ENCODE results near the gene RINL. TPM values are rescaled to one million over a fixed set of nuclear protein-coding genes. Genes with fewer than 3 reads are reported as not detected.
A peak's percentile ranks its signal among the peaks of the same experiment; 100 is the strongest.

The RINL gene
- total and polyA plus RNA-seq, 2 of the 4 experiments (the other 2 are of a cell fraction): 0.72 to 1.9 TPM

- H3K4me3 ChIP-seq (ENCODE audit: insufficient read depth, low read depth, low read length): no peak overlapping the region
- peaks cover 5% of the 10 kb centered on the region; the same call in 1 of the 2 replicates for H3K4me1 ChIP-seq (ENCODE audit: control insufficient read depth, insufficient read depth, low read length)
- ChIA-PET CTCF (no interaction called here), POLR2A (ENCODE audit: unreplicated experiment) (no interaction called here)
- intact Hi-C loops (cut with micrococcal nuclease) (no loop called here), in situ Hi-C loops (cut with MboI; ENCODE audit: low sequenced_read_pairs) (no loop called here), dilution Hi-C loops (cut with HindIII; ENCODE audit: low sequenced_read_pairs, unreplicated experiment) (no loop called here)
- no peak overlapping the region for H3K4me2 ChIP-seq (ENCODE audit: low read depth, low read length)
- no peak overlapping the region for H4K5ac ChIP-seq (ENCODE audit: low read depth, low read length)
- H2BK20ac ChIP-seq (ENCODE audit: low read depth, low read length): no peak overlapping the region
- no peak overlapping the region for H3K14ac ChIP-seq (replicated peaks; ENCODE audit: low read depth, low read length)
- H3K9me3 ChIP-seq (ENCODE audit: control insufficient read depth, insufficient read depth, low read length): no peaks in the 10 kb centered on the region
- H4K20me1 ChIP-seq (ENCODE audit: insufficient read depth, low read length): no peaks in the 10 kb centered on the region
- no peak overlapping the region for H3K27ac ChIP-seq (ENCODE audit: insufficient read depth, low read length)
- no peak overlapping the region for H2BK120ac ChIP-seq (ENCODE audit: low read depth, low read length)
- H2BK15ac ChIP-seq (ENCODE audit: low read depth, low read length): no peak overlapping the region
- H3K79me1 ChIP-seq (ENCODE audit: low read depth in 1 of 2, low read length in 2 of 2): no peaks in the 10 kb centered on the region
- H3K9ac ChIP-seq (ENCODE audit: low read depth, low read length): no peak overlapping the region
- no peak overlapping the region for H2BK5ac ChIP-seq (ENCODE audit: low read depth, low read length, poor library complexity, severe bottlenecking)
- H3K9me1 ChIP-seq (ENCODE audit: insufficient read depth, low read length): peaks cover 7% of the 10 kb centered on the region
- H2AFZ ChIP-seq (replicated peaks; ENCODE audit: low read length, poor library complexity): peak overlapping the region; percentile 92
- H3K36me3 ChIP-seq (ENCODE audit: control insufficient read depth, insufficient read depth, low read length): no peaks in the 10 kb centered on the region
- H2AK9ac ChIP-seq (replicated peaks; ENCODE audit: low read depth, low read length, poor library complexity): no peak overlapping the region
- H3K27me3 ChIP-seq (ENCODE audit: control insufficient read depth, insufficient read depth, low read length): no peaks in the 10 kb centered on the region
- no peak overlapping the region; a peak in 2 of 4 replicates for H4K8ac ChIP-seq (ENCODE audit: low read depth in 2 of 2, low read length in 2 of 2)
- no peak overlapping the region for H3K56ac ChIP-seq (ENCODE audit: extremely low read depth, insufficient read depth, low read length)
- WGBS, 2 experiments (ENCODE audit: extremely low coverage in 2 of 2, insufficient read length in 1 of 2): 80% methylated on average over 3 of the region's 19 CpGs; no CpG with 5 or more reads in 1 of the 2 experiments
- H4K91ac ChIP-seq (ENCODE audit: insufficient read depth, low read depth, low read length): no peak overlapping the region
- no peak for TF ChIP-seq NFE2L2 (IDR thresholded peaks at IDR 0.05; ENCODE audit: low read depth, low read length)
- no peak for TF ChIP-seq MXI1 (IDR thresholded peaks at IDR 0.05; ENCODE audit: borderline replicate concordance, low read depth, low read length)
- no peak for TF ChIP-seq MAZ (IDR thresholded peaks at IDR 0.05; ENCODE audit: borderline replicate concordance, low read depth, low read length)
- no peak for TF ChIP-seq MAFK (IDR thresholded peaks at IDR 0.05; ENCODE audit: low read depth, low read length)
- TF ChIP-seq BHLHE40 (IDR thresholded peaks at IDR 0.05; ENCODE audit: low read depth, low read length): no peak
- no peak for TF ChIP-seq RCOR1 (IDR thresholded peaks at IDR 0.05; ENCODE audit: insufficient replicate concordance, low read length)
- TF ChIP-seq RFX5 (IDR thresholded peaks at IDR 0.05; ENCODE audit: low read depth, low read length): no peak
- no peak for TF ChIP-seq ELK1 (IDR thresholded peaks at IDR 0.05; ENCODE audit: borderline replicate concordance, low read depth, low read length)
- no peak for TF ChIP-seq CTCF (conservative IDR thresholded peaks at IDR 0.05; ENCODE audit: low read depth, low read length)
- TF ChIP-seq SMC3 (IDR thresholded peaks at IDR 0.05; ENCODE audit: low read depth, low read length): no peak
- no peak for TF ChIP-seq CEBPB (IDR thresholded peaks at IDR 0.05; ENCODE audit: low read depth, low read length)
- no peak for TF ChIP-seq USF2 (IDR thresholded peaks at IDR 0.05; ENCODE audit: low read depth, low read length)
- no peak overlapping the region for H3K18ac ChIP-seq (ENCODE audit: low read depth, low read length)
- H2AK5ac ChIP-seq (ENCODE audit: low read depth, low read length): no peak overlapping the region
- no TSS peak for BruUV-seq (replicated peaks)
- H3K23ac ChIP-seq (ENCODE audit: low read depth, low read length): no peak overlapping the region
- no peak for ATAC-seq (ENCODE audit: low read depth)
- no peak for DNase-seq
- no peak overlapping the region for H3K4ac ChIP-seq (ENCODE audit: low read depth, low read length)
Measured at GRCh38 chr19:38870612-38871011, 7.5 kb downstream of the RINL start.
